ENCODE data around the gene CDCP1. TPM values are rescaled to one million over a fixed set of nuclear protein-coding genes. Genes with fewer than 3 reads are reported as not detected.

The CDCP1 gene
- total RNA-seq, 1 donor from 2014 or later = 0.25 TPM

DNA sequence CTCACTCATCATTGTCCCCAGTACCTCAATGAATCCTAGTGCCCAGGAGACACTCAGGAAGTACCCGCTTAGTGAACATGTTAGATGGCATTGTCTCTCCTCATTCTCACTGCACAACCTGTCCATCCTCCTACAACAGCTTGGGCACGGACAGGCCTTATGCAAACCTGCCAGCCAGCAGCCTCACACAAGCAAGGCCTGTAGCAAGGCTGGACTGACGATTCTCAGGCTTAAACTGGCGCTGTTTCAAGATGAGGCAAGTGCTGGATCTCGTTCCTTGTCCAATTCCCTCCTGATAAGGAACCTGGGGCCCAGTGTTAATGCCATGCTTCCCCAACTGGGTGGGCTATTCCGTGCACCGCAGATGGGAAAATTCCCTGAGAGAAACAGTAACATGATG, 59.0 kb downstream of the CDCP1 start:
- TF ChIP-seq, protein P1, sequence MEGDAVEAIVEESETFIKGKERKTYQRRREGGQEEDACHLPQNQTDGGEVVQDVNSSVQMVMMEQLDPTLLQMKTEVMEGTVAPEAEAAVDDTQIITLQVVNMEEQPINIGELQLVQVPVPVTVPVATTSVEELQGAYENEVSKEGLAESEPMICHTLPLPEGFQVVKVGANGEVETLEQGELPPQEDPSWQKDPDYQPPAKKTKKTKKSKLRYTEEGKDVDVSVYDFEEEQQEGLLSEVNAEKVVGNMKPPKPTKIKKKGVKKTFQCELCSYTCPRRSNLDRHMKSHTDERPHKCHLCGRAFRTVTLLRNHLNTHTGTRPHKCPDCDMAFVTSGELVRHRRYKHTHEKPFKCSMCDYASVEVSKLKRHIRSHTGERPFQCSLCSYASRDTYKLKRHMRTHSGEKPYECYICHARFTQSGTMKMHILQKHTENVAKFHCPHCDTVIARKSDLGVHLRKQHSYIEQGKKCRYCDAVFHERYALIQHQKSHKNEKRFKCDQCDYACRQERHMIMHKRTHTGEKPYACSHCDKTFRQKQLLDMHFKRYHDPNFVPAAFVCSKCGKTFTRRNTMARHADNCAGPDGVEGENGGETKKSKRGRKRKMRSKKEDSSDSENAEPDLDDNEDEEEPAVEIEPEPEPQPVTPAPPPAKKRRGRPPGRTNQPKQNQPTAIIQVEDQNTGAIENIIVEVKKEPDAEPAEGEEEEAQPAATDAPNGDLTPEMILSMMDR (IDR thresholded peaks at IDR 0.05; ENCODE audit: borderline replicate concordance) = no peak
- H3K27me3 ChIP-seq (ENCODE audit: low read depth) = peaks cover 7% of the 10 kb centered on the region
- intact Hi-C loops (cut with micrococcal nuclease) = no loop called here
- no peak overlapping the region for H3K4me3 ChIP-seq
- no peaks in the 10 kb centered on the region for H3K9me3 ChIP-seq (replicated peaks)
- H3K4me1 ChIP-seq = peaks cover 7% of the 10 kb centered on the region
- no peaks in the 10 kb centered on the region for H3K36me3 ChIP-seq
- DNase-seq = no peak
- no peak overlapping the region for H3K27ac ChIP-seq (replicated peaks)

DNA sequence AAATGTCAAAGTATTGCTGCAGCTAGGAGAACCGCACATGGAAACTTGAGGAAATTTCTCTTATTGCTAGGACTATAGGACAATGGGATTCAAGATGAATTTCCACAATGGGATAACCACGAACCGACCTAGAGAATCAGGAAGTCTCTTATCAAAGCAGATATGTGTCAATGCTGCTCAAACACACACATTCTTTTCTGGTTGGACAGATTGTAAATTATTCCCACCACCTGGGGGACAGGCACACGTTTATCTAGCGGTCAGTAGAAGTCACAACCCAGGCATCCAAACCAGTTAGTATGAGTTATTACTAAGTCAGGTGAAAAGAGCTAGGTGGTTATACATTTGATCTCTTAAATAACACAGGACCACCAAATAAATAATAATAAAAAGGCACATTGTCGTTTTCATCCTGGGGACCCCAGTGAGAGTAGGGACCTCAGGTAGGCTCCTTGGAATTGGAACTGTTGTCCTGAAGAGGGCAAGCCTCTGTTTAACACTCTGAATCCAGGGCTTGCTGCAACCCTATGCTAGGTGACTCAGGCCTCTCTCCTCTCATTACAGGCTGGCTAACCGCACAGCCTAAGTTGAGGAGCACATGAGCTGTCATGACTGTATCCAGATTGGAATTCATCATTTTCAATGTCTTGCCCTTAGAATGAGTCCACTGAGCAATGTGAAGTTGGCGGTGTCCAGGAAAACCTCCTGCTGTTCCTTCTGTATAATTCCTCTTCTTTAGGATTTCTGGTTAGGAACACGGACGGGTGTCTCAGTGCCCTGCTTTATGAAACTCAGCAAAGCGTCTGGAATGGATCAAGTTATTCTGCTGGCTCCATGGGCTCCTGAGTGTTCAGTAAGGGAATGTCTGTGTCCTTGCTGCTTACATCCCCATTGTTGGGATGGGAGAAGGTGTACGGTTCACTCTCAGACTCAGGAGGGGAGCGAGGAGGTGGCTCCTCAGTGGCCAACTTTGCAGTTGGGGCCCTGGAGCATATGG, 61.1 kb downstream of the CDCP1 start:
- intact Hi-C loops (cut with micrococcal nuclease) = no loop called here
- H3K4me1 ChIP-seq = peaks cover 4% of the 10 kb centered on the region
- no peaks in the 10 kb centered on the region for H3K9me3 ChIP-seq (replicated peaks)
- TF ChIP-seq, protein P1 (IDR thresholded peaks at IDR 0.05; ENCODE audit: borderline replicate concordance) = no peak
- no peak overlapping the region for H3K4me3 ChIP-seq
- peaks cover 7% of the 10 kb centered on the region for H3K27me3 ChIP-seq (ENCODE audit: low read depth)
- no peak overlapping the region for H3K27ac ChIP-seq (replicated peaks)
- no peak for DNase-seq
- no peaks in the 10 kb centered on the region for H3K36me3 ChIP-seq

DNA sequence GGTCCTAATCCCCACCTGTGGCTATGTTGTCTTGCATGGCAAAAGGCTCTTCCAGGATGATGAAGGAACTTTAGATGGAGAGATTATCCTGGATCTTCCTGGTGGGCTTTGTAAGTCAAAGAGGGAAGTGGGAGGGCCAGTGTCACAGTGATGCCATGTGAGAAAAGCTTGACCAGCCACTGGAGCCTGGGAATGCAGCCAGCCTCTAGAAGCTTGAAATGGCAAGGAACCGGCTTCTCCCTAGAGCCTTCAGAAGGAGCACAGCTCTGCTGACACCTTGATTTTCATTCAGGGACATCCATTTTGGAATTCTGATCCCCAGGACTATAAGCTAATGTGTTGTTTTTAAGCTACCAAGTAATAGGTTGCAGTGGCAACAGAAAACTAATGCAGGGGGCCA, 61.8 kb downstream of the CDCP1 start:
- no peaks in the 10 kb centered on the region for H3K36me3 ChIP-seq
- H3K9me3 ChIP-seq (replicated peaks) = no peaks in the 10 kb centered on the region
- intact Hi-C loops (cut with micrococcal nuclease) = no loop called here
- H3K27ac ChIP-seq (replicated peaks) = no peak overlapping the region
- no peak for DNase-seq
- TF ChIP-seq, protein P1 (IDR thresholded peaks at IDR 0.05; ENCODE audit: borderline replicate concordance) = no peak
- H3K4me3 ChIP-seq = no peak overlapping the region
- peaks cover 11% of the 10 kb centered on the region for H3K4me1 ChIP-seq
- peaks cover 7% of the 10 kb centered on the region for H3K27me3 ChIP-seq (ENCODE audit: low read depth)

DNA sequence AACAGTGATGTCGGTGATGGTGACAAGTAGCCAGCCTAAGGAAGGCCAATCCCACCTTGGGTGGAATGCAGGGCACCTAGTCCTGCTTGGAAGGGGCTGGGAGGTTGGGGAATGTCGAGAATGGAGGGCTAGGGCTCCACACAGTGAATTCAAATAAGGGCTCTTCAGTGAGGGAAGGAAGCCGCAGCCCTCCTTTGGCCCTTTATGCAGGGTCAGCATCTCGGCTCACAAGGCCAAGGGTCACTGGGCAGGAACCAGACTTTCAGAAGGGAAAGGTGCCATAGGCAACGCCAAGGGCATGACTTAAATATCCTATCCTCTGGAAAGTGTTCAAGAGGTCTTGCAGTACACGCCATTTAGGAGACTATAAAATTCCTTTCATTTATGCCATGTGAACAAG, 63.2 kb downstream of the CDCP1 start:
- Histone ChIP-seq H3K27me3 (ENCODE audit: low read depth) (peaks cover 7% of the 10 kb centered on the region), H3K4me1 (peaks cover 11% of the 10 kb centered on the region), H3K36me3 (no peaks in the 10 kb centered on the region), H3K27ac (replicated peaks) (no peak overlapping the region), H3K4me3 (no peak overlapping the region), H3K9me3 (replicated peaks) (no peaks in the 10 kb centered on the region)
- no peak for DNase-seq
- intact Hi-C loops (cut with micrococcal nuclease) = no loop called here
- TF ChIP-seq, protein P1 (IDR thresholded peaks at IDR 0.05; ENCODE audit: borderline replicate concordance) = no peak

DNA sequence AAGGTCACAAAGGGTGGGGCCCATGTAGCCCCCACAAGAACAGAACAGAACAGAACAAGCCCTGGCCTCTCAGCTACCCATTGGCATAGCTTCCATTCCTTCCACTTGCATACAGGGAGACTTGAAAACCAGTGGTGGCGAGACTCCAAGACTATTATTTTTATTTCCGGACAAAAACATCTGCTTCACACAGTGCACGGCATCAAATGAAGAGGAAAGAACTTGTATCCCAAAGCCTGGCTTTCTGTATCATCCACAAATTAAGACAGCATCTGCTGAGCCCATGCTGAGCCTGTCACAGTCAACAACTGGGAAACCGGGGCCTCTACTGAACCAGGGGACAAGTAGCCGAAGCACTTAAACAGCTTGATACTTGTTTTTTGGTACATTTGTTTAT, 64.0 kb downstream of the CDCP1 start:
- intact Hi-C loops (cut with micrococcal nuclease) = no loop called here

More for the DNA sequence above, 64.0 kb downstream of the CDCP1 start:
- no peak for DNase-seq
- H3K27ac ChIP-seq (replicated peaks) = no peak overlapping the region
- TF ChIP-seq, protein P1 (IDR thresholded peaks at IDR 0.05; ENCODE audit: borderline replicate concordance) = no peak
- peaks cover 11% of the 10 kb centered on the region for H3K4me1 ChIP-seq
- no peaks in the 10 kb centered on the region for H3K36me3 ChIP-seq
- H3K4me3 ChIP-seq = no peak overlapping the region
- H3K27me3 ChIP-seq (ENCODE audit: low read depth) = peaks cover 7% of the 10 kb centered on the region
- H3K9me3 ChIP-seq (replicated peaks) = no peaks in the 10 kb centered on the region

Measured in left ventricle myocardium inferior (tissue), 1 donor.